Activated T-cell treated with anti-CD3 and anti-CD28 coated beads for 48 hours (primary cell): ENCODE data around the gene SF3A1.

Source experiments
- DNase-seq: peaks from one replicate; pipeline ENCODE4 v3.0.0-alpha.2; 2020; ENCODE audit warnings: low read depth

Gene SF3A1

GRCh38 chr22:30288419-30289140 lies 68.1 kb downstream of the SF3A1 start:
- DNase-seq: no peak

- DNase-seq: peak; percentile 78
Measured at GRCh38 chr22:30287648-30288418, 68.9 kb downstream of the SF3A1 start.

- DNase-seq: peak; percentile 84
Measured at GRCh38 chr22:30286813-30287647, 69.7 kb downstream of the SF3A1 start.

- no peak for DNase-seq
Measured at GRCh38 chr22:30286331-30286730, 70.4 kb downstream of the SF3A1 start.

- DNase-seq: no peak
Measured at GRCh38 chr22:30285846-30286200, 70.9 kb downstream of the SF3A1 start.

GRCh38 chr22:30285176-30285845 lies 71.4 kb downstream of the SF3A1 start:
- DNase-seq: no peak

- no peak for DNase-seq
Measured at GRCh38 chr22:30284666-30285065, 72.0 kb downstream of the SF3A1 start.

GRCh38 chr22:30284172-30284571 lies 72.5 kb downstream of the SF3A1 start:
- DNase-seq: no peak

GRCh38 chr22:30283342-30283741 lies 73.4 kb downstream of the SF3A1 start:
- no peak for DNase-seq

GRCh38 chr22:30282616-30283046 lies 74.1 kb downstream of the SF3A1 start:
- DNase-seq: no peak
